ENCODE measurements around the gene EEF1E1.

GRCh38 chr6:8084586-8084985 lies 17.8 kb downstream of the EEF1E1 start:
- TF ChIP-seq CTCF (IDR thresholded peaks at IDR 0.05) = no peak
- no peak for TF ChIP-seq POLR2A (IDR thresholded peaks at IDR 0.05)
